HEK293T (cell line): Measurements from ENCODE around the gene EPHA2.

Experiments
- CTCF ChIA-PET: fragments of 350-600 bp; formaldehyde crosslinking; extraction: SDS; loops from one replicate; lab custom pipeline; 2021; ENCODE audit warnings: antibody characterized with exemption, inconsistent platforms; lab: Yijun Ruan, JAX
- POLR2A ChIA-PET: fragments of 350-600 bp; formaldehyde crosslinking; extraction: SDS; loops from one replicate; lab custom pipeline; 2020; ENCODE audit warnings: antibody characterized with exemption, inconsistent platforms; lab: Yijun Ruan, JAX
- DNase-seq: peaks from one replicate; pipeline ENCODE4 v3.0.0; 2012; ENCODE audit warnings: mixed read lengths; ENCODE audit errors: extremely low spot score
- ARNT ChIP-seq: fragments of 450-650 bp; IDR thresholded peaks from 2 replicates; pipeline ENCODE4 v1.6.1; 2017; ENCODE audit warnings: mild to moderate bottlenecking
- BHLHE40 ChIP-seq: fragments of 450-650 bp; IDR thresholded peaks from 2 replicates; pipeline ENCODE4 v1.6.1; 2016; ENCODE audit warnings: mild to moderate bottlenecking, moderate library complexity, borderline replicate concordance
- CTBP1 ChIP-seq: fragments of 450-650 bp; IDR thresholded peaks from 2 replicates; pipeline ENCODE4 v1.6.1; 2016; ENCODE audit warnings: borderline replicate concordance
- ELF4 ChIP-seq: fragments of 450-650 bp; IDR thresholded peaks from 2 replicates; pipeline ENCODE4 v1.6.1; 2017; ENCODE audit warnings: antibody characterized with exemption
- FOXA1 ChIP-seq: fragments of 450-650 bp; IDR thresholded peaks from 2 replicates; pipeline ENCODE4 v1.6.1; 2016; ENCODE audit warnings: mild to moderate bottlenecking
- FOXK2 ChIP-seq: fragments of 450-650 bp; IDR thresholded peaks from 2 replicates; pipeline ENCODE4 v1.6.1; 2016; ENCODE audit warnings: mild to moderate bottlenecking
- FOXM1 ChIP-seq: fragments of 450-650 bp; IDR thresholded peaks from 2 replicates; pipeline ENCODE4 v1.6.1; 2017; ENCODE audit warnings: mild to moderate bottlenecking, borderline replicate concordance
- HDGF ChIP-seq: fragments of 450-650 bp; IDR thresholded peaks from 2 replicates; pipeline ENCODE4 v1.6.1; 2017; ENCODE audit warnings: antibody characterized with exemption, borderline replicate concordance
- L3MBTL2 ChIP-seq: fragments of 450-650 bp; conservative IDR thresholded peaks from 2 replicates; pipeline ENCODE4 v1.6.1; 2016; ENCODE audit warnings: mild to moderate bottlenecking
- LEF1 ChIP-seq: fragments of 450-650 bp; IDR thresholded peaks from 2 replicates; pipeline ENCODE4 v1.6.1; 2017; ENCODE audit warnings: mild to moderate bottlenecking, borderline replicate concordance
- NFRKB ChIP-seq: fragments of 450-650 bp; IDR thresholded peaks from 2 replicates; pipeline ENCODE4 v1.6.1; 2016; ENCODE audit warnings: mild to moderate bottlenecking, moderate library complexity
- PKNOX1 ChIP-seq: fragments of 450-650 bp; IDR thresholded peaks from 2 replicates; pipeline ENCODE4 v1.6.1; 2016
- SP1 ChIP-seq: fragments of 450-650 bp; IDR thresholded peaks from 2 replicates; pipeline ENCODE4 v1.6.1; 2017
- SUZ12 ChIP-seq: fragments of 450-650 bp; IDR thresholded peaks from 2 replicates; pipeline ENCODE4 v1.6.1; 2016; ENCODE audit warnings: mild to moderate bottlenecking
- TARDBP ChIP-seq: fragments of 450-650 bp; IDR thresholded peaks from 2 replicates; pipeline ENCODE4 v1.6.1; 2016
- ZNF384 ChIP-seq: fragments of 450-650 bp; IDR thresholded peaks from 2 replicates; pipeline ENCODE4 v1.6.1; 2016

EPHA2 gene

GRCh38 chr1:16131636-16132324 lies 24.1 kb downstream of the EPHA2 start:
- ChIA-PET POLR2A (no interaction called here), CTCF (no interaction called here)
- DNase-seq, result no peak
- TF ChIP-seq BHLHE40, result no peak
- TF ChIP-seq ZNF384, result no peak
- no peak for TF ChIP-seq ARNT
- no peak for TF ChIP-seq LEF1
- no peak for TF ChIP-seq SUZ12
- no peak for TF ChIP-seq SP1
- no peak for TF ChIP-seq L3MBTL2
- no peak for TF ChIP-seq ELF4
- TF ChIP-seq PKNOX1, result no peak
- TF ChIP-seq HDGF, result no peak
- no peak for TF ChIP-seq NFRKB
- TF ChIP-seq FOXM1, result no peak
- no peak for TF ChIP-seq FOXK2

GRCh38 chr1:16130827-16131226 lies 25.0 kb downstream of the EPHA2 start:
- CTCF ChIA-PET, result no interaction called here
- TF ChIP-seq ZNF384 (no peak), ARNT (no peak), FOXA1 (no peak), SUZ12 (no peak), CTBP1 (no peak), ELF4 (no peak), LEF1 (no peak), BHLHE40 (no peak), HDGF (no peak), FOXK2 (no peak), NFRKB (no peak)
- DNase-seq, result no peak
- POLR2A ChIA-PET, result no interaction called here

GRCh38 chr1:16129921-16130543 lies 25.8 kb downstream of the EPHA2 start:
- no peak for TF ChIP-seq BHLHE40
- TF ChIP-seq CTBP1, result no peak
- TF ChIP-seq HDGF, result no peak
- no peak for TF ChIP-seq L3MBTL2
- no peak for TF ChIP-seq FOXM1
- TF ChIP-seq FOXA1, result no peak
- TF ChIP-seq PKNOX1, result no peak
- no peak for TF ChIP-seq LEF1
- CTCF ChIA-PET, result interaction anchor here (0.7 kb wide), 1 partner anchor 11 kb away, joined by 3 read pairs; no protein-coding TSS in a partner anchor
- DNase-seq, result no peak

GRCh38 chr1:16129316-16129715 lies 26.6 kb downstream of the EPHA2 start:
- TF ChIP-seq ZNF384 (no peak), LEF1 (no peak), SP1 (no peak), HDGF (no peak), L3MBTL2 (no peak), ELF4 (no peak), ARNT (no peak), TARDBP (no peak), BHLHE40 (no peak), FOXA1 (no peak)
- CTCF ChIA-PET, result interaction anchor here (0.7 kb wide), 1 partner anchor 10 kb away, joined by 3 read pairs; no protein-coding TSS in a partner anchor
- POLR2A ChIA-PET, result no interaction called here
- DNase-seq, result no peak

More at GRCh38 chr1:16129921-16130543, 25.8 kb downstream of the EPHA2 start:
- POLR2A ChIA-PET, result no interaction called here

GRCh38 chr1:16128338-16128741 lies 27.5 kb downstream of the EPHA2 start:
- ChIA-PET POLR2A (no interaction called here), CTCF (no interaction called here)
- no peak for DNase-seq
- TF ChIP-seq PKNOX1 (no peak), FOXK2 (no peak), L3MBTL2 (no peak), FOXM1 (no peak), SP1 (no peak), HDGF (no peak), ELF4 (no peak), ARNT (no peak), CTBP1 (no peak), LEF1 (no peak), TARDBP (no peak), NFRKB (no peak)
